NCI-H345 (cell line): ENCODE results near the gene DNAAF9.

Experiments used
- DNase-seq: peaks from one replicate; lab custom pipeline; 2025; lab: John Stamatoyannopoulos, UW

DNAAF9 gene

DNA sequence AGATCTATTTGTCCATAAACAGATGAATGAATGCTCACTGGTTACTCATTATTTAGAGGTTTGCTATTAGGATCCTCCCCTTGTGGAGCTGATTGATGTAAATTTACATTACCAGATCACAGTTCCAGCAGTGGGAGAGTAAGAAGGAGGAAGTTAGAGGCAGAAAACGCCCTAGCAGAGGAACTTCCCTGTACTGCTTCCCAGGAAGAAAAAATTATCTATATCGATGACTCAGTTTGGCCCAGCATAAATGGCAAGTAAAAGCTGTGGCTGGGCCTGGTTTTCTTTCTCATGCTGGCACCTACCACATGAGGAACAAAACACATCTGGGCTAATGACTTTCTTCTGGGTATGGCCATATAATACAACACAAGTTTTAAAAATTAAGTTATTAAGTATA lies 35.7 kb downstream of the DNAAF9 start:
- no peak for DNase-seq

DNA sequence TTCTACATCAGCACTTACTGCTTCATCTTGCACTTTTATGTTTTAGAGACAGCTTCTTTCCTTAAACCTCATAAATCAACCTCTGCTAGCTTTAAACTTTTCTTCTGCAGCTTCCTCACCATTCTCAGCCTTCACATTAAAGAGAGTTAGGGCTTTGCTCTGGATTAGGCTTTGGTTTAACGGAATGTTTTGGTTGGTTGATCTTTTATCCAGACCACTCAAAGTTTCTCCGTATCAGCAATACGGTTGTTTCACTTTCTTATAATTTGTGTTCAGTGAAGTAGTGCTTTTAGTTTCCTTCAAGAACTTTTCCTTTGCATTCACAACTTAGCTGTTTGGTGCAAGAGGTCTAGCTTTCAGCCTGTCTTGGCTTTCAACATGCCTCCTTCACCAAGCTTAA lies 40.4 kb downstream of the DNAAF9 start:
- no peak for DNase-seq

DNA sequence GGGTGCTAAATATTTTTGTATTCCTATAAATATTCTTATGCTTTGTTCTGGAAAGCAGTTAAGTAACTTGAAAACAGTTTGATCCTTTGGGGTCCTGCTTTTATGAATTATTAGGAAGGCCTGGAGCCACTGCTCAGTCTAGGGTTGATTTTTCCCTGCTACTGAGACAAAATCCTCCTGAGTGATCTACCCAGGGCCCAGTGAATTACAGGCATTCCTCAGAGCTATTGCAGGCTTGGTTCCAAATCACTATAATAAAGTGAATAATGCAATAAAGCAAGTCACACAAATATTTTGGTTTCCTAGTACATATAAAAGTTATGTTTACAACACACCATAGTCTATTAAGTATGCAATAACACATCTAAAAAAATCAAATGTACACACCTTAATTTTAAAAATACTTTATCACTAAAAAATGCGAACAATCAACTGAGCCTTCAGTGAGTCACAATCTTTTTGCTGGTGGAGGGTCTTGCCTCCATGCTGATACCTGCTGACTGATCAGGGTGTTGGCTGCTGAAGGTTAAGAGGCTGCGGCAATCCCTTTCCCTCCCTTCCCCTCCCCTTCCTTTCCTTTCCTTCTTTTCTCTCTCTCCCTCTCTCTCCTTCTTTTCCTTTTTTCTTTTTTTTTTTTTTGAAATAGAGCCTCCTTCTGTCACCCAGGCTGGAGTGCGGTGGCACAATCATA lies 43.0 kb downstream of the DNAAF9 start:
- DNase-seq = no peak

DNA sequence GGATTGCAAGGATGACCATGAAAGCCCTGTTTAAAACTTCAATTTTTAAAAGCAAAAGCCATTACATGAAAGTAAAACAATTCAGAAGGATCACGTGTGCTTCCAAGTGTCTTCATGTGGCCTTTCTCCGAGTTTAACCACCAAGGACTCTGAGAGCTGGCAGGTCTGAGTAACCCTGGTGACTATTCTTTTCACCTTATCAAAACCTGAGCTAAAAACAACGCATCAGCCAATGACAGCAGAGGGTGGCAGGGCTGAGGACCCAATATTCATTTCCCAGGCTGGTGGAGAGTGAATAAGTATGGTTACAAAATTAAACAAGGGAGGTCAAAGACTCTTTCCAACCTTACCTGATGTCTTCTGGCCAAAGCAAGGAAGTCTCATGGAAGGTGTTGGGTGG lies 46.7 kb downstream of the DNAAF9 start:
- DNase-seq = no peak

DNA sequence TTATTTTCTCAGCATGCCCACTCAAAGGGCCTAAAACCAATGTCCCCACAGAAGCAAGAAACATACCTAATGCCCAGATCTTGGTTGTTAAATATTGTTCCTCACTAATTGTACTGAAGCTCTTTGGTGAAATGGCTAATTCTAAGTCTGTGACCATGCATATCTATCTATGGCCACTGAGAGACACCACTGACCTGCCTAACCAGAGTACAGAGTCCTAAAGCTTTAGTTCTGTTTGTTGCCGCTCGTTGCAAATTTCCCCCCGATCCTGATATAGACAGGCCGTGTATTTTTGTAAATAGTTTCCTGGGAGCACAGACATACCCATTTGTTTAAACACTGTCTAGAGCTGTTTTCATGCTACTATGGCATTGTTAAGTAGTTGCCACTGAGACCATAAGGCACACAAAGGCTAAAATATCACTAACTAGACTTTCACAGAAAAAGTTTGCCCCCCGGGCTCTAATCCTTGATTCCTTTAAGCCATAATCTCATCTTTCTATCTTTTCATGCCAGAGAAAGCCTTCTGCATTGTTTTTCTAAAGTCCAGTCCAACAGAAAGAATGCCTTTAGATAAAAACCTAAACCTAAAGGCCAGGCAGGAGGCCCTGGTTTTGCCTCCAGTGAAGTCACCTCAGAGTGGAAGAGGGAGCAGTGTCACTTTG lies 48.7 kb downstream of the DNAAF9 start:
- no peak for DNase-seq
